Heart left ventricle (tissue), 16 donors: Measurements from ENCODE around the gene DLGAP5. TPM values are rescaled to one million over a fixed set of nuclear protein-coding genes. Genes with fewer than 3 reads are reported as not detected.

ENCODE experiments used
- ATAC-seq, 4 donors: fragments of 200-7000 bp; cut with Tn5 transposase; one replicate each; pipeline ENCODE4 v1.9.1; 2020 to 2022; ENCODE audit warnings: moderate library complexity in 4 of 4, mild to moderate bottlenecking in 3 of 4, moderate number of reproducible peaks in 1 of 4
- DNase-seq, 5 donors: peaks; one replicate each; pipeline ENCODE4 v3.0.0-alpha.2; 2020
- H3K27ac ChIP-seq, 12 donors: fragments of 200-600 bp; sonication (generic) in 4 of 12; one replicate each; pipeline versions ENCODE4 v1.5.0 to v1.8.0; 2016 to 2022; ENCODE audit warnings: mild to moderate bottlenecking in 2 of 12
- H3K27me3 ChIP-seq, 9 donors: fragments of 200-600 bp; sonication (generic) in 2 of 9; one replicate each; pipeline versions ENCODE4 v1.5.1 to v1.8.0; 2016 to 2022; ENCODE audit warnings: mild to moderate bottlenecking in 3 of 9
- H3K36me3 ChIP-seq, 9 donors: fragments of 200-600 bp; sonication (generic) in 2 of 9; one replicate each; pipeline versions ENCODE4 v1.5.0 to v1.8.0; 2018 to 2022; ENCODE audit warnings: mild to moderate bottlenecking in 2 of 9
- H3K4me1 ChIP-seq, 12 donors: fragments of 200-600 bp; sonication (generic) in 4 of 12; one replicate each; pipeline versions ENCODE4 v1.5.0 to v1.8.0; 2016 to 2022; ENCODE audit warnings: mild to moderate bottlenecking in 3 of 12
- H3K4me3 ChIP-seq, 12 donors: fragments of 200-600 bp; sonication (generic) in 4 of 12; one replicate each; pipeline versions ENCODE4 v1.5.0 to v1.8.0; 2017 to 2022; ENCODE audit warnings: mild to moderate bottlenecking in 9 of 12, moderate library complexity in 4 of 12
- H3K9me3 ChIP-seq, 12 donors: fragments of 200-600 bp; sonication (generic) in 4 of 12; one replicate each; pipeline versions ENCODE4 v1.5.0 to v1.8.0; 2016 to 2022; ENCODE audit warnings: mild to moderate bottlenecking in 1 of 12
- CTCF ChIP-seq, 12 donors: fragments of 200-600 bp; sonication (generic) in 4 of 12; IDR thresholded peaks; one replicate each; pipeline versions ENCODE4 v1.5.0 to v1.8.0; 2018 to 2022; ENCODE audit warnings: antibody characterized with exemption in 12 of 12, mild to moderate bottlenecking in 5 of 12
- POLR2A ChIP-seq, 2 donors: fragments of 450-650 bp; IDR thresholded peaks; one replicate each; pipeline ENCODE4 v1.6.1; 2017; ENCODE audit warnings: antibody characterized with exemption in 2 of 2, mild to moderate bottlenecking in 2 of 2, moderate library complexity in 2 of 2
- WGBS, 4 donors: extraction: QIAGEN DNeasy Blood & Tissue Kit in 2 of 4; methylation state at CpG; one replicate each; pipeline versions ENCODE4 v1.1.5 to v1.1.7; 2013 to 2018; 5-methylcytosine and 5-hydroxymethylcytosine counted together
- intact Hi-C, 10 donors: fragments of 100-400 bp; cut with DNase I; formaldehyde crosslinking; loops; one replicate each; pipeline versions ENCODE4 v1.11.1 to v1.14.2; 2022
- polyA plus RNA-seq, 2 donors: library from polyadenylated mRNA; stranded (reverse); fragments of 200-250 nt; gene quantifications; one replicate each; pipeline ENCODE4 v1.2.3, GENCODE V29; 2013
- total RNA-seq, 9 donors: library from RNA; depleted of rRNA in 2 of 9; stranded (reverse); fragments of >200 nt in 2 of 9; fragmentation: NEBNext Ultra II Directional in 3 of 9; extraction: Animal tissue kit (Norgen Biotek cat#: 25700) in 3 of 9; gene quantifications; one replicate each; pipeline versions ENCODE4 v1.1.0 to v1.2.4, GENCODE V29; 2016 to 2023
- donor health status: ischemic (EF 13 %, LVEDD 7.1; RV severe dilation, severe dysfunction).
- donor health status: healthy with polysubstance abuse.
- donor health status: DM: no; HTN: yes; CAD: no.
- donor health status: DM: no; HTN: no; CAD: no.
- donor health status: ischemic (EF 25% LVEDD 6.9; RV normal size, moderate dysfunction).
- donor health status: ischemic (EF 25% LVEDD 5.7; RV mildly dilated, moderate dysfunction).
- donor health status: healthy.
- donor health status: DM: yes; HTN: yes; CAD: no.
- donor health status: ischemic (EF 35%, LVEDD 5.7; RV mildly dilated, moderate dysfunction).
- donor health status: nonischemic (EF 11% LVEDD 7.7; RV severe dilation, severe dysfunction).
- donor health status: DM: yes; HTN: yes; CAD: no.
- donor health status: PGD.
- donor health status: ischemic (EF 29% LVEDD 5.4; RV normal size, mild dysfunction).
- donor health status: nonischemic (EF 23%, LVEDD 6.1; RV moderate dilation, normal function).

Gene DLGAP5
- total and polyA plus RNA-seq, 11 donors: 0.12 to 11.1 (median 0.42) TPM; not detected in 3

GRCh38 chr14:55116246-55117030 is 74.9 kb downstream of the DLGAP5 start:
- 69 to 71% (median 70%) methylated on average over 11 of the region's 11 CpGs for WGBS, 4 donors
- peak overlapping the region in 2 of 12 donors; percentile 89 to 93 for H3K27ac ChIP-seq
- DNase-seq (no peak), ATAC-seq (no peak)
- TF ChIP-seq CTCF (IDR thresholded peaks at IDR 0.05) (no peak), POLR2A (IDR thresholded peaks at IDR 0.05) (no peak)
- H3K4me1 ChIP-seq: peaks cover 7 to 57% (median 38%) of the 10 kb centered on the region in 12 donors
- H3K9me3 ChIP-seq: no peaks in the 10 kb centered on the region
- H3K36me3 ChIP-seq: no peaks in the 10 kb centered on the region
- no peak overlapping the region for H3K4me3 ChIP-seq
- H3K27me3 ChIP-seq: no peaks in the 10 kb centered on the region
- intact Hi-C loops: no loop called here

- peaks cover 7 to 51% (median 35%) of the 10 kb centered on the region in 12 donors for H3K4me1 ChIP-seq
- no peaks in the 10 kb centered on the region for H3K27me3 ChIP-seq
- no peak for DNase-seq
- ATAC-seq: no peak
- no peak for TF ChIP-seq CTCF (IDR thresholded peaks at IDR 0.05)
- no peak for TF ChIP-seq POLR2A (IDR thresholded peaks at IDR 0.05)
- H3K9me3 ChIP-seq: no peaks in the 10 kb centered on the region
- intact Hi-C loops: no loop called here
- 91 to 94% (median 92%) methylated on average over 4 of the region's 4 CpGs for WGBS, 4 donors
- no peak overlapping the region for H3K4me3 ChIP-seq
- H3K36me3 ChIP-seq: no peaks in the 10 kb centered on the region
- no peak overlapping the region for H3K27ac ChIP-seq
These were observed 75.5 kb downstream of the DLGAP5 start for GRCh38 chr14:55115861-55116245.

GRCh38 chr14:55115460-55115859 is 75.9 kb downstream of the DLGAP5 start:
- no peak for TF ChIP-seq CTCF (IDR thresholded peaks at IDR 0.05)
- TF ChIP-seq POLR2A (IDR thresholded peaks at IDR 0.05): no peak
- Histone ChIP-seq H3K4me3 (no peak overlapping the region), H3K4me1 (peaks cover 3 to 47% (median 32%) of the 10 kb centered on the region in 12 donors), H3K36me3 (no peaks in the 10 kb centered on the region), H3K27ac (no peak overlapping the region), H3K27me3 (no peaks in the 10 kb centered on the region), H3K9me3 (no peaks in the 10 kb centered on the region)
- WGBS, 4 donors: 32 to 51% (median 39%) methylated on average over 3 of the region's 3 CpGs
- DNase-seq (no peak), ATAC-seq (no peak)
- intact Hi-C loops: no loop called here

- TF ChIP-seq POLR2A (IDR thresholded peaks at IDR 0.05): no peak
- no peak for TF ChIP-seq CTCF (IDR thresholded peaks at IDR 0.05)
- Histone ChIP-seq H3K4me1 (peaks cover 3 to 39% (median 25%) of the 10 kb centered on the region in 12 donors), H3K36me3 (no peaks in the 10 kb centered on the region), H3K4me3 (no peak overlapping the region), H3K27me3 (no peaks in the 10 kb centered on the region), H3K27ac (no peak overlapping the region), H3K9me3 (no peaks in the 10 kb centered on the region)
- 70 to 80% (median 71%) methylated on average over 2 of the region's 2 CpGs for WGBS, 4 donors
- no peak for DNase-seq
- no peak for ATAC-seq
- intact Hi-C loops: no loop called here
These were observed 76.7 kb downstream of the DLGAP5 start for GRCh38 chr14:55114720-55115119.
